Mesenchymal stem cell (in vitro differentiated cells and primary cell): Measurements from ENCODE around the gene LDB3.

Experiments used
- DNase-seq: peaks from one replicate; pipeline ENCODE4 v3.0.0-alpha.2; 2013
- H2AFZ ChIP-seq: one replicate; pipeline ENCODE4 v1.6.1; 2013; ENCODE audit warnings: low read depth, mild to moderate bottlenecking, control low read depth, inconsistent platforms, low read length, moderate library complexity
- H2AK5ac ChIP-seq: 2 replicates; pipeline ENCODE4 v1.6.1; 2013; ENCODE audit warnings: low read length, moderate library complexity, mild to moderate bottlenecking, inconsistent platforms; ENCODE audit not compliant: severe bottlenecking
- H2BK120ac ChIP-seq: one replicate; pipeline ENCODE4 v1.6.1; 2013; ENCODE audit warnings: low read depth, mild to moderate bottlenecking, inconsistent platforms, low read length, moderate library complexity
- H2BK12ac ChIP-seq, 2 experiments: one replicate each; pipeline ENCODE4 v1.6.1; 2013; ENCODE audit warnings: inconsistent platforms in 2 of 2, low read length in 2 of 2, mild to moderate bottlenecking in 2 of 2, moderate library complexity in 2 of 2, control low read depth in 1 of 2
- H2BK15ac ChIP-seq: one replicate; pipeline ENCODE4 v1.6.1; 2013; ENCODE audit warnings: mild to moderate bottlenecking, low read depth, inconsistent platforms; ENCODE audit not compliant: poor library complexity, severe bottlenecking
- H2BK5ac ChIP-seq: 2 replicates; pipeline ENCODE4 v1.6.1; 2013; ENCODE audit warnings: low read depth, mild to moderate bottlenecking, low read length, control low read depth, inconsistent platforms; ENCODE audit not compliant: poor library complexity, severe bottlenecking
- H3K14ac ChIP-seq, 2 experiments: one replicate each; pipeline ENCODE4 v1.6.1; 2013; ENCODE audit warnings: inconsistent platforms in 2 of 2, low read length in 2 of 2, control low read depth in 1 of 2, mild to moderate bottlenecking in 1 of 2, moderate library complexity in 1 of 2
- H3K18ac ChIP-seq, 2 experiments: one replicate each; pipeline ENCODE4 v1.6.1; 2013; ENCODE audit warnings: inconsistent platforms in 2 of 2, low read length in 2 of 2, control low read depth in 1 of 2, low read depth in 1 of 2, mild to moderate bottlenecking in 1 of 2
- H3K23ac ChIP-seq, 2 experiments: one replicate each; pipeline ENCODE4 v1.6.1; 2013; ENCODE audit warnings: inconsistent platforms in 2 of 2, low read length in 2 of 2, mild to moderate bottlenecking in 2 of 2, moderate library complexity in 2 of 2, control low read depth in 1 of 2
- H3K27ac ChIP-seq: 2 replicates; pipeline ENCODE4 v1.5.1; 2013; ENCODE audit warnings: mild to moderate bottlenecking, moderate library complexity, low read length, control low read depth, inconsistent platforms; ENCODE audit not compliant: poor library complexity, severe bottlenecking
- H3K27me3 ChIP-seq, 2 experiments: 2 replicates each; pipeline versions ENCODE4 v1.6.1 to v1.7.0; 2013; ENCODE audit warnings: low read length in 2 of 2, mild to moderate bottlenecking in 2 of 2, moderate library complexity in 2 of 2, control low read depth in 1 of 2, inconsistent platforms in 1 of 2; ENCODE audit not compliant: control insufficient read depth in 1 of 2, insufficient read depth in 1 of 2
- H3K36me3 ChIP-seq, 2 experiments: 2 replicates each; pipeline versions ENCODE4 v1.6.1 to v1.7.0; 2013; ENCODE audit warnings: low read length in 2 of 2, control low read depth in 1 of 2, inconsistent platforms in 1 of 2, low read depth in 1 of 2, mild to moderate bottlenecking in 1 of 2; ENCODE audit not compliant: insufficient read depth in 2 of 2, control insufficient read depth in 1 of 2
- H3K4ac ChIP-seq, 2 experiments: one replicate each; pipeline ENCODE4 v1.6.1; 2013; ENCODE audit warnings: inconsistent platforms in 2 of 2, low read length in 2 of 2, mild to moderate bottlenecking in 2 of 2, moderate library complexity in 2 of 2, control low read depth in 1 of 2, low read depth in 1 of 2
- H3K4me1 ChIP-seq: 2 replicates; pipeline ENCODE4 v1.6.1; 2013; ENCODE audit warnings: low read depth, low read length, control low read depth; ENCODE audit not compliant: control insufficient read depth, insufficient read depth
- H3K4me2 ChIP-seq: 2 replicates; pipeline ENCODE4 v1.6.1; 2013; ENCODE audit warnings: low read length, mild to moderate bottlenecking, inconsistent platforms; ENCODE audit not compliant: poor library complexity, severe bottlenecking
- H3K4me3 ChIP-seq, 2 experiments: 2 replicates each; pipeline versions ENCODE4 v1.5.1 to v1.7.0; 2013; ENCODE audit warnings: low read length in 2 of 2, mild to moderate bottlenecking in 2 of 2, control low read depth in 1 of 2, low read depth in 1 of 2; ENCODE audit not compliant: insufficient read depth in 1 of 2
- H3K79me1 ChIP-seq: replicated peaks from 2 replicates; pipeline ENCODE4 v1.6.1; 2013; ENCODE audit warnings: mild to moderate bottlenecking, control low read depth, low read length, inconsistent platforms; ENCODE audit not compliant: poor library complexity, severe bottlenecking
- H3K9ac ChIP-seq: 2 replicates; pipeline ENCODE4 v1.7.0; 2013; ENCODE audit warnings: mild to moderate bottlenecking, low read length, moderate library complexity
- H3K9me3 ChIP-seq: 2 replicates; pipeline ENCODE4 v1.7.0; 2013; ENCODE audit warnings: mild to moderate bottlenecking, low read length; ENCODE audit not compliant: control insufficient read depth
- H4K8ac ChIP-seq: one replicate; pipeline ENCODE4 v1.6.1; 2013; ENCODE audit warnings: inconsistent platforms, mild to moderate bottlenecking, low read length, moderate library complexity
- H4K91ac ChIP-seq: one replicate; pipeline ENCODE4 v1.6.1; 2013; ENCODE audit warnings: mild to moderate bottlenecking, low read length, inconsistent platforms
- WGBS: methylation state at CpG from one replicate; pipeline ENCODE4 v1.1.7; 2013; ENCODE audit warnings: mixed read lengths; 5-methylcytosine and 5-hydroxymethylcytosine counted together

The LDB3 gene

DNA sequence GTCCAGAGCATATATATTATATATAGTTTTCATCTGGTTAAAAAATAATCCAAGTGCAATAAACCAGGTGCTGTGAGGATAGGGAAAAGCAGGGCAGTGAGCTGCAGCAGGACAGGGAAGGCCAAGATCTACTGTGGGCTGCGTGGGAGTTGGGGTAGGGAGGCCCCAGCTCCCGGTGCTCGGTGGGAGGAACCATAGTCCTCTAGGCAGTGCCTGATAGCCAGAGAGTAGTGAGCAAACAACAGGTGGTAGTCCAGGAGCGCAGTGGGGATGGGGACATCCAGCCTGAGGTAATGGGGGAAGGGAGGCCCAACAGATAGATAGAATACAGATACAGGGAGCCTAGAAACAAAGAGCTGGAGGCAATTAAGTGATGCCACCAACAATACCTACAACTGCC is 84.0 kb downstream of the LDB3 start:
- H3K9me3 ChIP-seq: no peaks in the 10 kb centered on the region
- no peak overlapping the region for H3K9ac ChIP-seq
- 94% methylated on average over 4 of the region's 4 CpGs for WGBS
- DNase-seq: no peak
- no peak overlapping the region for H2BK12ac ChIP-seq
- H2AK5ac ChIP-seq: no peak overlapping the region
- H3K18ac ChIP-seq: no peak overlapping the region
- H3K4me2 ChIP-seq: no peak overlapping the region
- peaks cover 10% of the 10 kb centered on the region for H3K4me1 ChIP-seq
- no peak overlapping the region for H2BK5ac ChIP-seq
- no peak overlapping the region for H3K23ac ChIP-seq
- no peak overlapping the region for H3K14ac ChIP-seq
- no peak overlapping the region for H3K27ac ChIP-seq
- no peak overlapping the region for H2BK15ac ChIP-seq
- H2AFZ ChIP-seq: no peak overlapping the region
- no peak overlapping the region for H3K4ac ChIP-seq
- no peaks in the 10 kb centered on the region for H3K27me3 ChIP-seq
- peaks cover 16% of the 10 kb centered on the region for H3K79me1 ChIP-seq
- no peak overlapping the region for H2BK120ac ChIP-seq
- H4K8ac ChIP-seq: no peak overlapping the region
- no peaks in the 10 kb centered on the region for H3K36me3 ChIP-seq
- no peak overlapping the region for H3K4me3 ChIP-seq
- no peak overlapping the region for H4K91ac ChIP-seq

- Histone ChIP-seq H3K14ac (no peak overlapping the region), H3K4me2 (no peak overlapping the region), H3K9me3 (no peaks in the 10 kb centered on the region), H2AK5ac (no peak overlapping the region), H2BK5ac (no peak overlapping the region), H2AFZ (no peak overlapping the region), H3K4ac (no peak overlapping the region), H4K8ac (no peak overlapping the region), H3K23ac (no peak overlapping the region), H2BK15ac (no peak overlapping the region), H3K27me3 (no peaks in the 10 kb centered on the region), H3K4me3 (no peak overlapping the region), H3K18ac (no peak overlapping the region), H3K4me1 (peaks cover 10% of the 10 kb centered on the region), H2BK120ac (no peak overlapping the region), H3K36me3 (no peaks in the 10 kb centered on the region), H3K27ac (no peak overlapping the region), H4K91ac (no peak overlapping the region), H3K79me1 (peaks cover 16% of the 10 kb centered on the region), H3K9ac (no peak overlapping the region), H2BK12ac (no peak overlapping the region)
- WGBS: 100% methylated on average over 2 of the region's 2 CpGs
- DNase-seq: no peak
These were observed 84.7 kb downstream of the LDB3 start for GRCh38 chr10:86753051-86753450.

DNA sequence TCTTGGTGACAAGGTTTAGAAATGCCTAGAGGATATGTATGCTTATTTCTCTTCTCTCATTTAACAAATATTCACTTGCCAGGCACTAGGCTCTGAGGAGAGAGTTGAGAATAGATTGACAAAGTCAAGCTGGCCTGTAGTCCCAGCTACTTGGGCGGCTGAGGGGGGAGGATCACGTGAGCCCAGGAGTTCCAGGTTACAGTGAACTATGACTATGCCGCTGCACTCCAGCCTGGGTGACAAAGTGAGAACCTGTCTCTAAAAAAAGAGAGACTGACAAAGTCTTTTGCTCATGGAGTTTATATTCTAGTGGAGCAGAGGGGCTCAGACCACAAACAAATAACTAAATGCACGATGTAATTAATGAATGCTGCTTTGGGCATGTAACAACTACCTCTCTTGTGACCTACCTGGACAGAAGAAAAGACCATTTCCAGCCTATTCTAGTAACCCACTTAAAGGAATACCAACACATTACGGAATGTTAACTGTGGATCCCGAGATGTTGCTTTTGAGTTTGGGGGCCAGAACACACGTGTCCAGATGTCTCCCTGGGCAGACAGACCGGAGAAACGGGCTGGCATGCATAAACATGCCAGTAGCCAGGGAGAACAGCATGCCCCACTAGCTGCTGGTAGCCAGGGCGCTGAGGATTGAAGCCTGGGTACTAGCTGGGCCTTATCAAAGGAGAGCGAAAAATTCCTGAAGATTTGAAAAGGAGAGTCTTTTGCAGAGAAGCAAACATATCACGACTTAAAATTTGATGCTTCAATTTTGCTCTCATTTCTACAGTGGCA is 85.5 kb downstream of the LDB3 start:
- 91% methylated on average over 12 of the region's 12 CpGs for WGBS
- Histone ChIP-seq H3K9me3 (no peaks in the 10 kb centered on the region), H4K8ac (no peak overlapping the region), H3K27me3 (no peaks in the 10 kb centered on the region), H3K4me3 (no peak overlapping the region), H3K79me1 (peaks cover 16% of the 10 kb centered on the region), H2BK5ac (no peak overlapping the region), H2BK15ac (no peak overlapping the region), H3K4ac (no peak overlapping the region), H3K4me1 (peaks cover 10% of the 10 kb centered on the region), H3K18ac (no peak overlapping the region), H4K91ac (no peak overlapping the region), H2BK120ac (no peak overlapping the region), H3K27ac (no peak overlapping the region), H3K9ac (no peak overlapping the region), H2AFZ (no peak overlapping the region), H3K4me2 (no peak overlapping the region), H3K14ac (no peak overlapping the region), H2BK12ac (no peak overlapping the region), H3K23ac (no peak overlapping the region), H2AK5ac (no peak overlapping the region), H3K36me3 (no peaks in the 10 kb centered on the region)
- no peak for DNase-seq

- Histone ChIP-seq H3K23ac (no peak overlapping the region), H3K18ac (no peak overlapping the region)
- WGBS: under 1% methylated on average over 7 of the region's 9 CpGs
These were observed 87.1 kb downstream of the LDB3 start for GRCh38 chr10:86755454-86755739.

More at GRCh38 chr10:86755454-86755739, 87.1 kb downstream of the LDB3 start:
- Histone ChIP-seq H3K79me1 (peaks cover 16% of the 10 kb centered on the region), H3K9me3 (no peaks in the 10 kb centered on the region), H2AK5ac (no peak overlapping the region), H3K4me3 (peak overlapping the region; percentile 83 to 88), H3K4me1 (peaks cover 11% of the 10 kb centered on the region), H4K8ac (peak overlapping the region; percentile 83), H3K4ac (peak overlapping the region; percentile 90 to 95), H4K91ac (no peak overlapping the region), H2BK12ac (no peak overlapping the region), H2BK15ac (no peak overlapping the region), H3K27ac (peak overlapping the region; percentile 77), H3K4me2 (peak overlapping the region; percentile 67), H2BK120ac (no peak overlapping the region), H3K27me3 (no peaks in the 10 kb centered on the region), H3K14ac (no peak overlapping the region), H2AFZ (no peak overlapping the region), H3K9ac (peak overlapping the region; percentile 99), H3K36me3 (no peaks in the 10 kb centered on the region), H2BK5ac (no peak overlapping the region)
- no peak for DNase-seq
